ENCODE measurements around the gene MGST2.

- no peak for TF ChIP-seq CTCF (conservative IDR thresholded peaks at IDR 0.05; ENCODE audit: low read depth in 2 of 2)
- TF ChIP-seq EZH2phosphoT487 (IDR thresholded peaks at IDR 0.05; ENCODE audit: unreplicated experiment): no peak
Observed at GRCh38 chr4:139740531-139741041, 75.0 kb downstream of the MGST2 start.

Measured in GM23338 (cell line).